ENCODE measurements around the gene LRRC8A.

LRRC8A gene

DNA sequence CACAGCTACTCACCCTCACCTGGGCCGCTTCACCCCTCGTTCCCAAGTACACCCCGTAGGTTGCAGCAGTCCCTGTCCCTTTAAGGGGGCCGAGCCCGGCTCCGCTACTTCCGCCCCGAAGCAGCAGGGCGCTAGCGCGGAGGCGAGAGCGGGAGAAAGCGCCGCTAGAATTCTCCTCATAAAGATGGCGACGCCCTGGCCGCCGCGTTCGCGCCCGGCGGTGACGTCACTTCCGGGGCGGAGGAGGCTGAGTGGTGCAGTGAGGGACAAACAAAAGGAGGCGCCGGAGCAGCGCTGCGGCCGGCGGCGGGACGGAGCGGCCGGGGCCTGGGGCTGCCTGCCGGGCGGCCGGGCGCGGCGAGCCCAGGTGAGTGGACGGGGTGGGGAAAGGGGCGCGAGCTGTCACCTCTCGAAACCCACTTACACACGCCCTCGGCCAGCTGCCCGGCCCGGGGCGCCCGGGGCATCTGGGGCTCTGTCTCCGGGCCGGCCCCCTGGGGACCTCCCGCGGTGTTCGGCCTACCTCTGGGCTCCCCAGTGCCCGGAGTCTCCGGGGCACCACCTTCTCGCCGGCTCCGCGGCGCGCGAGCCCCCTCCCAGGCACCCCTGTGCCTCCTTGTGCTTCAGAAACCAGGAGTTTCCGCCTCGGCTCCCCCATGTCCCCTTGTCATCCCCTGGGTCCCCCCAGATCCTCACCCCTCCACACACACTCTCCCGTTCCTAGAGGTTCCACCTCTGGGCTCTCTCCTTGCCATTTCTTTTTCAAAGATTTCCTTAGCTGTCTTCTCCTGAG is at the start of gene LRRC8A, which contains the start of gene KYAT1:
TSS of gene LRRC8A (plus strand) at position 250 of the 793 bp plus-strand sequence. CDS start 25,032 bp downstream, outside the sequence.
TSS of gene KYAT1 (minus strand) at position 67 of the 793 bp plus-strand sequence. CDS start 36,545 bp downstream, outside the sequence.
- TF ChIP-seq, protein P1, sequence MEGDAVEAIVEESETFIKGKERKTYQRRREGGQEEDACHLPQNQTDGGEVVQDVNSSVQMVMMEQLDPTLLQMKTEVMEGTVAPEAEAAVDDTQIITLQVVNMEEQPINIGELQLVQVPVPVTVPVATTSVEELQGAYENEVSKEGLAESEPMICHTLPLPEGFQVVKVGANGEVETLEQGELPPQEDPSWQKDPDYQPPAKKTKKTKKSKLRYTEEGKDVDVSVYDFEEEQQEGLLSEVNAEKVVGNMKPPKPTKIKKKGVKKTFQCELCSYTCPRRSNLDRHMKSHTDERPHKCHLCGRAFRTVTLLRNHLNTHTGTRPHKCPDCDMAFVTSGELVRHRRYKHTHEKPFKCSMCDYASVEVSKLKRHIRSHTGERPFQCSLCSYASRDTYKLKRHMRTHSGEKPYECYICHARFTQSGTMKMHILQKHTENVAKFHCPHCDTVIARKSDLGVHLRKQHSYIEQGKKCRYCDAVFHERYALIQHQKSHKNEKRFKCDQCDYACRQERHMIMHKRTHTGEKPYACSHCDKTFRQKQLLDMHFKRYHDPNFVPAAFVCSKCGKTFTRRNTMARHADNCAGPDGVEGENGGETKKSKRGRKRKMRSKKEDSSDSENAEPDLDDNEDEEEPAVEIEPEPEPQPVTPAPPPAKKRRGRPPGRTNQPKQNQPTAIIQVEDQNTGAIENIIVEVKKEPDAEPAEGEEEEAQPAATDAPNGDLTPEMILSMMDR (IDR thresholded peaks at IDR 0.05; ENCODE audit: low read depth, low read length): no peak
- peak within 1 kb of the TSS; percentile 98 for H3K4me3 ChIP-seq (ENCODE audit: low read depth, low read length)

- H3K4me3 ChIP-seq (ENCODE audit: low read depth, low read length): no peak overlapping the region
- TF ChIP-seq, protein P1 (IDR thresholded peaks at IDR 0.05; ENCODE audit: low read depth, low read length): no peak
Observed at GRCh38 chr9:128833696-128834095, 48.2 kb upstream of the LRRC8A start.

DNA sequence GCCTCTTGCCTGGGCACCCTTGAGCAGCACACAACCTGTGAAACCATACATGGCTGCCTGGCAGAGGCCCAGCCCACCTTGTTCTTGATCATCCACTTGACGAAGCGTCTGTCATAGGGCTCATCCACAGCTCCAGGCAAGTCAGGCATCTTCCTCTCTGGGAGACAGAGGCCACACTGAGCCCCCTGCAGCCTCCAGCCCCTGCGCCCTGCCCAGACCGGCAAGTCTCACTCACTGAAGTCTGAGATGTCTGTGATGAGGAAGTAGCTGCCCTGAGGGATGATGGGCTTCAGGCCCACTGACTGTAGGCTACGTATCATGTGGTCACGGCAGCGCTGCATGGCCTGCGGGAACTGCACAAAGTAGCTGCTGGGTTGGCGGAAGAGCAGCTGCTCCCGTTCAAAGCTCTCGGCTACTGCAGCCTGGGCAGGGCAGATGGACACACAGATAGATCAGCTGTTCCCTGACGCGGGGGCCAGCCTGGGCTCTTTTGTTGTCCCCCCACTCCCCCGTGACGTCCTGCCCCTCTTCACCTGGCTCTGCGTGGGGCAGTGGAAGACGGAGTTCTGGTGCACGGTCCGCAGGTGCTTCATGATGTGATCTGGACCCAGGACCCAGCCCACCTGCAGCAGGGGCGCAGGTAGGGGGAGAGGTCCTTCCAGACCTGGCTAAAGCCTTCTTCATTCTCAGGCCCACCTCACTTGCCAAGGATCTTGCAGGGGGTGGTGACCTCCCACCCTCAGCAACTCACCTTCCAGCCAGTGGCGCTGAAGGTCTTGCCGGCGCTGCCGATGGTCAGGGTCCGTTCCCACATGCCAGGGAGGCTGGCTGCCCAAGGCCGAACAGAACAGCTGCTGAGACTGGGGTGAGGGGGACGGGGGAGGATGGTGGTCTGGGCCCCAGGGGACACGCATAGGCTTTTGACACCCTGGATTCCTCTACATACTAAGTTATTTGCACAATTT is 46.4 kb upstream of the LRRC8A start:
- H3K4me3 ChIP-seq (ENCODE audit: low read depth, low read length): no peak overlapping the region
- TF ChIP-seq, protein P1 (IDR thresholded peaks at IDR 0.05; ENCODE audit: low read depth, low read length): no peak

GRCh38 chr9:128836509-128837145 is 45.3 kb upstream of the LRRC8A start:
- H3K4me3 ChIP-seq (ENCODE audit: low read depth, low read length): no peak overlapping the region
- TF ChIP-seq, protein P1 (IDR thresholded peaks at IDR 0.05; ENCODE audit: low read depth, low read length): no peak

DNA sequence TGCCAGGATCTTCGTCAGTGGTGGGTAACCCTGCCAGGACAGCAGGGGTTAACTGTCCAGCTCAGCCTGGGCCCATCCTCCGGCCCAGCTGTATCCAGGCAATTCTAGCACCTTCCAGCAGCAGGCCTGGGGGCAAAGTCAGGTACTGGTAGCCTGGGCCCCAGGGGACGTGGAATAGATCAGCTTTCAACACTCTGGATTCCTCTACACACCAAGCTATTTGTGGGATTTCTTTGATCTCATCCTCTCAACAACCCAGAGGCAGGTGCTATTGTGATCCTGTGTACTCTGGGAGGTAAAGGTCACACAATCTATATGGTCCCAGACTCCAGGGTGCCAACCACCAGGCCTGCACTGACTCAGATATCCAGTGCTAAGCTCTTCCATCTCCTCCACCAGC is 43.6 kb upstream of the LRRC8A start:
- no peak overlapping the region for H3K4me3 ChIP-seq (ENCODE audit: low read depth, low read length)
- TF ChIP-seq, protein P1 (IDR thresholded peaks at IDR 0.05; ENCODE audit: low read depth, low read length): no peak

DNA sequence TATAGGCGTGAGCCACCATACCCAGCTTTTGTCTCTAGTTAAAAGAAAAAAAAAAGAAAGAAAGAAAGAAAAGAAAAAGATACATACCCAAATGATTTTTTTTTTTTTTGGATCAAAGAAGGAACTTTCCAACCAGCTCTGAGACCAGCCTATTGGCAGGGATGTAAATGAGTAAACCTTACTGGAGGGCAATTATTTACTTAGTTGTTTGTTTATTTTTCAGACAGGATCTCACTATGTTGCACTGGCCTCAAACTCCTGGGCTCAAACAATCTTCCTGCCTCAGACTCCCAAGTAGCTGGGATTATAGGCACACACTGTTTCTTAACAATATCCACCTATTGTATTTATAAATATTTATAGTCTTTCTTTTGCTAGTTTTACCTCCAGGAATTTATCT is 41.4 kb upstream of the LRRC8A start:
- TF ChIP-seq, protein P1 (IDR thresholded peaks at IDR 0.05; ENCODE audit: low read depth, low read length): no peak
- no peak overlapping the region for H3K4me3 ChIP-seq (ENCODE audit: low read depth, low read length)

All from WI38 (cell line).